Right lobe of liver (tissue), 6 donors: ENCODE results near the gene LRBA. TPM values are rescaled to one million over a fixed set of nuclear protein-coding genes. Genes with fewer than 3 reads are reported as not detected.
A peak's percentile ranks its signal among the peaks of the same experiment; 100 is the strongest.

ENCODE experiments used
- ATAC-seq, 4 donors: fragments of 200-7000 bp; cut with Tn5 transposase; one replicate each; pipeline ENCODE4 v1.9.1; 2020; ENCODE audit warnings: mild to moderate bottlenecking in 4 of 4, moderate library complexity in 4 of 4
- DNase-seq, 3 donors: peaks; one replicate each; pipeline ENCODE4 v3.0.0-alpha.2; 2020
- H3K27ac ChIP-seq, 3 donors: fragments of 200-600 bp; one replicate each; pipeline ENCODE4 v1.8.0; 2022
- H3K27me3 ChIP-seq, 2 donors: fragments of 200-600 bp; one replicate each; pipeline ENCODE4 v1.8.0; 2022
- H3K36me3 ChIP-seq, 4 donors: fragments of 200-600 bp; sonication (generic) in 1 of 4; one replicate each; pipeline versions ENCODE4 v1.5.1 to v1.8.0; 2017 to 2022; ENCODE audit warnings: control low read depth in 1 of 4
- H3K4me1 ChIP-seq, 4 donors: fragments of 200-600 bp; sonication (generic) in 1 of 4; one replicate each; pipeline versions ENCODE4 v1.5.1 to v1.8.0; 2017 to 2022; ENCODE audit warnings: control low read depth in 1 of 4
- H3K4me3 ChIP-seq, 3 donors: fragments of 200-600 bp; one replicate each; pipeline ENCODE4 v1.8.0; 2022
- H3K9me3 ChIP-seq, 4 donors: fragments of 200-600 bp; sonication (generic) in 1 of 4; one replicate each; pipeline versions ENCODE4 v1.5.1 to v1.8.0; 2017 to 2022; ENCODE audit warnings: control low read depth in 1 of 4
- CTCF ChIP-seq, 4 donors: fragments of 200-600 bp in 3 of 4; fragments of 450-650 bp in 1 of 4; IDR thresholded peaks; one replicate each; pipeline versions ENCODE4 v1.5.1 to v1.8.0; 2016 to 2022; ENCODE audit warnings: antibody characterized with exemption in 4 of 4, mild to moderate bottlenecking in 2 of 4
- POLR2A ChIP-seq: fragments of 450-650 bp; IDR thresholded peaks from one replicate; pipeline ENCODE4 v1.6.1; 2017; ENCODE audit warnings: antibody characterized with exemption, mild to moderate bottlenecking
- WGBS: methylation state at CpG from one replicate; pipeline ENCODE4 v1.1.6; 2018; ENCODE audit warnings: low coverage, low lambda C conversion rate; ENCODE audit not compliant: insufficient coverage; ENCODE audit errors: missing lambda C conversion rate; 5-methylcytosine and 5-hydroxymethylcytosine counted together
- intact Hi-C, 2 donors: fragments of 100-400 bp; cut with DNase I; formaldehyde crosslinking; loops; one replicate each; pipeline versions ENCODE4 v1.11.2 to v1.14.1; 2022
- total RNA-seq, 6 experiments: library from RNA; depleted of rRNA in 2 of 6; stranded (reverse); fragments of >200 nt in 2 of 6; fragmentation: NEBNext Ultra II Directional in 3 of 6; extraction: Animal tissue kit (Norgen Biotek cat#: 25700) in 3 of 6; gene quantifications; one replicate each; pipeline versions ENCODE4 v1.1.0 to v1.2.4, GENCODE V29; 2016 to 2023
- donor health status: DM: no; HTN: yes; CAD: no.
- donor health status: DM: no; HTN: no; CAD: no.
- donor health status: DM: no; HTN: no; CAD: no.
- donor health status: DM: no; HTN: yes; CAD: no.
- donor health status: DM: no; HTN: yes; CAD: no.

Gene LRBA
- total RNA-seq, 6 experiments from 2014 or later: 18.9 to 48.1 (median 24.5) TPM

DNA sequence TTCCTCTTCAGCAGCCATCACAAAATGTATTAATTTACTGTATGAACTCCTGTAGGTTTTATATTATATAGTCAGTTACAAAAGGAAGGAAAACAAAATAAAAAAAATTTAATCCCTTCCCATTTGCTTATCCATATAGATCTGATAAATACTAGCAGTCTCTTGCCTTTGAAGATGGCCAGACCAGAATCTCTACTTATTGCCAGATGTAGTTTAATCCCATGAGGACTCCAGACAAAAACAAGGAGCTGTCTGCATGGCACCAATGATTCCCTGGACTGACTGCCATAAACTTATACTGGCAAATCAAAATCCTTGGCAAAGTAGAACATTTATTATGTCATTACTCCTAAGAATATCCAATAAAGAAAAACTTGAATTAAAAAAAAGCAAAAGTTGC, 656.4 kb downstream of the LRBA start:
- Histone ChIP-seq H3K4me3 (no peak overlapping the region), H3K36me3 (no peaks in the 10 kb centered on the region), H3K4me1 (peaks cover 0 to 12% (median 0%) of the 10 kb centered on the region in 4 donors), H3K27ac (no peak overlapping the region), H3K27me3 (no peaks in the 10 kb centered on the region), H3K9me3 (no peaks in the 10 kb centered on the region)
- TF ChIP-seq CTCF (IDR thresholded peaks at IDR 0.05): no peak
- TF ChIP-seq POLR2A: no peak
- intact Hi-C loops: no loop called here
- ATAC-seq: no peak
- no peak for DNase-seq

GRCh38 chr4:150357829-150358228, 657.3 kb downstream of the LRBA start:
- ATAC-seq (no peak), DNase-seq (no peak)
- Histone ChIP-seq H3K4me3 (no peak overlapping the region), H3K9me3 (no peaks in the 10 kb centered on the region), H3K27me3 (no peaks in the 10 kb centered on the region), H3K4me1 (peaks cover 0 to 12% (median 0%) of the 10 kb centered on the region in 4 donors), H3K36me3 (no peaks in the 10 kb centered on the region), H3K27ac (no peak overlapping the region)
- TF ChIP-seq CTCF (IDR thresholded peaks at IDR 0.05) (no peak), POLR2A (no peak)
- WGBS: 94% methylated on average over 1 of the region's 1 CpG
- intact Hi-C loops: no loop called here

DNA sequence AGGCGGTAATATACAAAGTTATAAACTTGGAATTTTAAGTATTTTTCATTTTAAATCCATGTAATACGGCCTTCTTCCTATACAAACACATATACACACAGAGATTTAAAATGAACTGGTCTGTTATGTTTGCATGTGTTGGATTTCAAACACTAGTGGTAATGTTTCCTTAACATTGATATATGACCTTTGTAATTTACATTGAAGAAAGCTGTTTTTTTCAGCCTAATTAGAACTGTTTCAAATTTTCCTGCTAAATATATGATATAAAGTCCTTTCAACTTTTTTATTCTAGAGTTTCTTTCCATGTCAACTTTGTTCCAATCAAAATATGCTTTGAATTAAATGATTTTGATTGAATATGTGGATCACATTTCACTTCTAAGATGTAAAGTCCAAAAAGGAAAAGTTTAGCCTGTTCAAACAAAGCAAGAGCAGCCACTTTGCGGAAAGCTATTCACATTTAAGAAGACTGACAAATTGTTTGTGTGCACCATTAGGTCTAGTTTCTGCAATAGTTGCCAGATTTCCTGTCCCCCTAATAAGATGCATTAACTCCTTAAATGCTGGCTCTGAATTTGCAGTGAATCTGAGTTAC, 659.1 kb downstream of the LRBA start:
- no peaks in the 10 kb centered on the region for H3K27me3 ChIP-seq
- no peak for DNase-seq
- peak; percentile 52 to 72 (median 66) for ATAC-seq
- peaks cover 0 to 12% (median 0%) of the 10 kb centered on the region in 4 donors for H3K4me1 ChIP-seq
- H3K36me3 ChIP-seq: no peaks in the 10 kb centered on the region
- WGBS: 63% methylated on average over 3 of the region's 3 CpGs
- H3K27ac ChIP-seq: no peak overlapping the region
- no peak for TF ChIP-seq POLR2A
- no peak for TF ChIP-seq CTCF (IDR thresholded peaks at IDR 0.05)
- intact Hi-C loops: no loop called here
- H3K9me3 ChIP-seq: no peaks in the 10 kb centered on the region
- no peak overlapping the region for H3K4me3 ChIP-seq

DNA sequence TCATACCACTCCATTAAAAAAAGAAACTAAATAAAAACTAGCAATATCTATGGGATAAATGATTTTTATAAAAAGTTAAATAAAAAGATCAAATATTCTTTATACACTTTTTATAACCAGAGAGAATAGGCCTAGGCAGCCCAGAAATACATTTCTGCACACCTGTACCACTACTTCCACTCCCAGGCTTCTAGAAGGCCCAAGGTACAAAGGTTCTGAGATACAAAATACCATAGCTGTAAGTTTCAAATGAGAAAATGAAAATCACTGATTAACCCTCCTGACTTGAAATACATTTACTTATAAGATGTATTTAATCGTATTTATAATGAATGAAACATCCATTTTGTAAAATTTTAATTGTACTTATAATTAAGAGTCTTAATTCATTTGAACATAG, 659.7 kb downstream of the LRBA start:
- peak in 3 of 4 donors; percentile 48 to 59 (median 54) for ATAC-seq

More for the DNA sequence above, 659.7 kb downstream of the LRBA start:
- 76% methylated on average over 1 of the region's 1 CpG for WGBS
- Histone ChIP-seq H3K4me1 (peaks cover 0 to 12% (median 0%) of the 10 kb centered on the region in 4 donors), H3K27ac (no peak overlapping the region), H3K4me3 (no peak overlapping the region), H3K36me3 (no peaks in the 10 kb centered on the region), H3K27me3 (no peaks in the 10 kb centered on the region), H3K9me3 (no peaks in the 10 kb centered on the region)
- DNase-seq: no peak
- intact Hi-C loops: no loop called here
- TF ChIP-seq CTCF (IDR thresholded peaks at IDR 0.05) (no peak), POLR2A (no peak)
